IMR-90 (cell line): Measurements from ENCODE around the gene DUSP7.

Experiments used
- POLR2A ChIP-seq: IDR thresholded peaks from 2 replicates; pipeline ENCODE4 v1.6.1; 2012; ENCODE audit warnings: mild to moderate bottlenecking, low read depth, low read length
- RAD21 ChIP-seq: IDR thresholded peaks from 2 replicates; pipeline ENCODE4 v1.6.1; 2012; ENCODE audit warnings: low read length, improper control_type of control experiment
- RFX5 ChIP-seq: IDR thresholded peaks from 2 replicates; pipeline ENCODE4 v1.8.0; 2012; ENCODE audit warnings: low read depth, mild to moderate bottlenecking, low read length, moderate library complexity
- SMC3 ChIP-seq: fragments of 150-350 bp; IDR thresholded peaks from 2 replicates; pipeline ENCODE4 v1.6.1; 2016; ENCODE audit warnings: low read depth, mild to moderate bottlenecking, antibody characterized with exemption, low read length, moderate library complexity
- TF ChIP-seq, protein P1 (sequence below): conservative IDR thresholded peaks from 2 replicates; pipeline ENCODE4 v1.5.1; 2012; ENCODE audit warnings: mild to moderate bottlenecking, low read depth, low read length, improper control_type of control experiment
- TF ChIP-seq, protein P2 (sequence below): fragments of 150-350 bp; IDR thresholded peaks from 2 replicates; pipeline ENCODE4 v1.6.1; 2017; ENCODE audit warnings: mild to moderate bottlenecking, antibody characterized with exemption, low read length, low read depth

DNA sequence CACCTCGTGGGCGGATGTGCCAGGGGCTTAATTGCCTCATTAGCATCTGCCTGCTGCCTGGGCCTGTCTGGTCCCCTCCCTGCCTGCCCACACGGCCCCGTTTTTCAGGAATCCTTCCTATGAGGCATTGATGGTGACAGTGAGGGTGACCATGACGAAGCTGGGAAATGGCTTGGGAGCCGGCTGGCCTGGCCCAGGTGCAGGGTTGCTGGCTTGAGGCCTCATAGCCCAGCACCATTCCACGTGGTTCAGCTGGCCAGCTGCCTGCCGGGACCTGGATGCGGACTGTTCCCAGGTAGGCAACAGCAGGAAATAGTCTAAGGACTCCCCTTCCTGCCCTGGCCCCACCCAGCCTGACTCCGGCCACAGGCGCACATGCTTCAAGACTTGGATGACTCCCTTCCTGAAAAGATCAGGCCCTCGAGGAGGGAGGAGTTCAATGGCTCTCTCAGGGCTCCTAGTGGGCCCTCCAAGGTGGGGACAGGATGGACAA is 8.9 kb upstream of the DUSP7 start:
- TF ChIP-seq, protein P1, sequence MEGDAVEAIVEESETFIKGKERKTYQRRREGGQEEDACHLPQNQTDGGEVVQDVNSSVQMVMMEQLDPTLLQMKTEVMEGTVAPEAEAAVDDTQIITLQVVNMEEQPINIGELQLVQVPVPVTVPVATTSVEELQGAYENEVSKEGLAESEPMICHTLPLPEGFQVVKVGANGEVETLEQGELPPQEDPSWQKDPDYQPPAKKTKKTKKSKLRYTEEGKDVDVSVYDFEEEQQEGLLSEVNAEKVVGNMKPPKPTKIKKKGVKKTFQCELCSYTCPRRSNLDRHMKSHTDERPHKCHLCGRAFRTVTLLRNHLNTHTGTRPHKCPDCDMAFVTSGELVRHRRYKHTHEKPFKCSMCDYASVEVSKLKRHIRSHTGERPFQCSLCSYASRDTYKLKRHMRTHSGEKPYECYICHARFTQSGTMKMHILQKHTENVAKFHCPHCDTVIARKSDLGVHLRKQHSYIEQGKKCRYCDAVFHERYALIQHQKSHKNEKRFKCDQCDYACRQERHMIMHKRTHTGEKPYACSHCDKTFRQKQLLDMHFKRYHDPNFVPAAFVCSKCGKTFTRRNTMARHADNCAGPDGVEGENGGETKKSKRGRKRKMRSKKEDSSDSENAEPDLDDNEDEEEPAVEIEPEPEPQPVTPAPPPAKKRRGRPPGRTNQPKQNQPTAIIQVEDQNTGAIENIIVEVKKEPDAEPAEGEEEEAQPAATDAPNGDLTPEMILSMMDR: no peak
- TF ChIP-seq SMC3 (no peak), POLR2A (no peak), RFX5 (no peak), RAD21 (no peak)
- TF ChIP-seq, protein P2, sequence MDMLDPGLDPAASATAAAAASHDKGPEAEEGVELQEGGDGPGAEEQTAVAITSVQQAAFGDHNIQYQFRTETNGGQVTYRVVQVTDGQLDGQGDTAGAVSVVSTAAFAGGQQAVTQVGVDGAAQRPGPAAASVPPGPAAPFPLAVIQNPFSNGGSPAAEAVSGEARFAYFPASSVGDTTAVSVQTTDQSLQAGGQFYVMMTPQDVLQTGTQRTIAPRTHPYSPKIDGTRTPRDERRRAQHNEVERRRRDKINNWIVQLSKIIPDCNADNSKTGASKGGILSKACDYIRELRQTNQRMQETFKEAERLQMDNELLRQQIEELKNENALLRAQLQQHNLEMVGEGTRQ: no peak
